IPS DF 4.7 (cell line): ENCODE measurements around the gene CEP120.
"Not testable (repeated sequence)": the region's sequence is repeated elsewhere in the genome, so short reads cannot be mapped to it uniquely, and the experiment has no call there.

Experiments
- DNase-seq: peaks from one replicate; pipeline ENCODE4 v3.0.0-alpha.2; 2013; ENCODE audit warnings: low spot score; ENCODE audit errors: extremely low read depth

The CEP120 gene

GRCh38 chr5:123438902-123439301 lies 15.7 kb upstream of the CEP120 start:
- no peak for DNase-seq

GRCh38 chr5:123438244-123438643 lies 15.0 kb upstream of the CEP120 start:
- no peak for DNase-seq

GRCh38 chr5:123436201-123436600 lies 13.0 kb upstream of the CEP120 start:
- no peak for DNase-seq

GRCh38 chr5:123434796-123435195 lies 11.6 kb upstream of the CEP120 start:
- no peak for DNase-seq

- no peak for DNase-seq
These were observed 10.4 kb upstream of the CEP120 start for GRCh38 chr5:123433596-123433995.

- not testable (repeated sequence) for DNase-seq
These were observed 7.2 kb upstream of the CEP120 start for GRCh38 chr5:123430441-123430840.

- DNase-seq, result no peak
These were observed 6.8 kb upstream of the CEP120 start for GRCh38 chr5:123429993-123430392.

- DNase-seq, result no peak
These were observed 6.2 kb upstream of the CEP120 start for GRCh38 chr5:123429221-123429954.

GRCh38 chr5:123428521-123429220 lies 5.5 kb upstream of the CEP120 start:
- DNase-seq, result no peak

- DNase-seq, result no peak
These were observed 4.1 kb upstream of the CEP120 start for GRCh38 chr5:123427281-123427680.

GRCh38 chr5:123425431-123425830 lies 2.2 kb upstream of the CEP120 start:
- DNase-seq, result no peak

GRCh38 chr5:123422433-123423277 lies 548 bp downstream of the CEP120 start:
- no peak for DNase-seq

- DNase-seq, result no peak
These were observed 1.4 kb downstream of the CEP120 start for GRCh38 chr5:123421773-123422172.

GRCh38 chr5:123414974-123415373 lies 8.2 kb downstream of the CEP120 start:
- no peak for DNase-seq

GRCh38 chr5:123412206-123412605 lies 11.0 kb downstream of the CEP120 start:
- DNase-seq, result no peak

- not testable (repeated sequence) for DNase-seq
These were observed 21.2 kb downstream of the CEP120 start for GRCh38 chr5:123401999-123402398.

- DNase-seq, result no peak
These were observed 21.9 kb downstream of the CEP120 start for GRCh38 chr5:123401320-123401719.

GRCh38 chr5:123400870-123401291 lies 22.3 kb downstream of the CEP120 start:
- not testable (repeated sequence) for DNase-seq

GRCh38 chr5:123398058-123398733 lies 25.0 kb downstream of the CEP120 start:
- no peak for DNase-seq

- no peak for DNase-seq
These were observed 25.7 kb downstream of the CEP120 start for GRCh38 chr5:123397538-123397937.

GRCh38 chr5:123391009-123391408 lies 32.2 kb downstream of the CEP120 start:
- no peak for DNase-seq
